SU-DHL-6 (cell line): Measurements from ENCODE around the gene COL4A2.

Experiments
- H2AFZ ChIP-seq: fragments of 200-600 bp; sonication (generic); 2 replicates; pipeline ENCODE4 v1.6.1; 2014; ENCODE audit warnings: low read depth, mild to moderate bottlenecking, moderate library complexity, mixed read lengths, antibody characterized with exemption, low read length; ENCODE audit not compliant: severe bottlenecking
- H3F3A ChIP-seq: fragments of 200-600 bp; shearing (Covaris generic); 2 replicates; pipeline ENCODE4 v1.6.0; 2016; ENCODE audit warnings: antibody characterized with exemption, mild to moderate bottlenecking; ENCODE audit not compliant: insufficient read depth
- H3K27ac ChIP-seq: fragments of 200-600 bp; sonication (generic); 2 replicates; pipeline ENCODE4 v1.5.1; 2016; ENCODE audit warnings: low read depth, mild to moderate bottlenecking, low read length, moderate library complexity, mixed read lengths
- H3K27me3 ChIP-seq: fragments of 200-600 bp; sonication (generic), shearing (Covaris generic); 2 replicates; pipeline ENCODE4 v1.6.0; 2014; ENCODE audit warnings: mild to moderate bottlenecking, low read length
- H3K36me3 ChIP-seq: fragments of 200-600 bp; sonication (generic); 2 replicates; pipeline ENCODE4 v1.6.1; 2014; ENCODE audit warnings: mild to moderate bottlenecking, low read length, mixed read lengths
- H3K4me2 ChIP-seq: fragments of 300-600, 200-600 bp; shearing (Covaris generic), sonication (generic); 2 replicates; pipeline ENCODE4 v1.6.0; 2014; ENCODE audit warnings: low read length, low read depth, mild to moderate bottlenecking; ENCODE audit not compliant: poor library complexity, severe bottlenecking
- H3K4me3 ChIP-seq: fragments of 200-600 bp; sonication (generic); 2 replicates; pipeline ENCODE4 v1.5.1; 2014; ENCODE audit warnings: antibody characterized with exemption, low read length, mild to moderate bottlenecking, mixed read lengths; ENCODE audit not compliant: insufficient read depth, poor library complexity, severe bottlenecking
- H3K79me2 ChIP-seq: fragments of 200-600 bp; sonication (generic); 2 replicates; pipeline ENCODE4 v1.6.1; 2014; ENCODE audit warnings: mild to moderate bottlenecking, low read length, moderate library complexity; ENCODE audit not compliant: insufficient read depth
- H3K9ac ChIP-seq: fragments of 200-600 bp; sonication (generic); 2 replicates; pipeline ENCODE4 v1.7.0; 2014; ENCODE audit warnings: mild to moderate bottlenecking, low read length
- H3K9me2 ChIP-seq: fragments of 200-600 bp; sonication (generic); replicated peaks from 2 replicates; pipeline ENCODE4 v1.6.1; 2014; ENCODE audit warnings: low read length; ENCODE audit not compliant: insufficient read depth
- H3K9me3 ChIP-seq: fragments of 200-600 bp; sonication (generic); 2 replicates; pipeline ENCODE4 v1.6.1; 2014; ENCODE audit warnings: low read length, mixed read lengths; ENCODE audit not compliant: insufficient read depth
- H4K20me1 ChIP-seq: fragments of 200-600 bp; sonication (generic); 2 replicates; pipeline ENCODE4 v1.6.1; 2014; ENCODE audit warnings: low read depth, mild to moderate bottlenecking, antibody characterized with exemption, low read length, moderate library complexity, mixed read lengths
- EZH2phosphoT487 ChIP-seq: fragments of 200-600 bp; sonication (generic), shearing (Covaris generic); conservative IDR thresholded peaks from 2 replicates; pipeline ENCODE4 v1.6.1; 2018; ENCODE audit warnings: mild to moderate bottlenecking, antibody characterized with exemption, low read length, moderate library complexity, mixed read lengths
- TF ChIP-seq, protein P1 (sequence below): fragments of 200-600 bp; sonication (generic); IDR thresholded peaks from one replicate; pipeline ENCODE4 v1.5.1; 2017; ENCODE audit warnings: antibody characterized with exemption, mild to moderate bottlenecking, low read length, moderate library complexity; ENCODE audit not compliant: insufficient read depth, poor library complexity, severe bottlenecking

The COL4A2 gene

GRCh38 chr13:110444226-110444653 is 137.2 kb downstream of the COL4A2 start:
- no peak overlapping the region for H3K27ac ChIP-seq
- TF ChIP-seq EZH2phosphoT487 = no peak
- TF ChIP-seq, protein P1, sequence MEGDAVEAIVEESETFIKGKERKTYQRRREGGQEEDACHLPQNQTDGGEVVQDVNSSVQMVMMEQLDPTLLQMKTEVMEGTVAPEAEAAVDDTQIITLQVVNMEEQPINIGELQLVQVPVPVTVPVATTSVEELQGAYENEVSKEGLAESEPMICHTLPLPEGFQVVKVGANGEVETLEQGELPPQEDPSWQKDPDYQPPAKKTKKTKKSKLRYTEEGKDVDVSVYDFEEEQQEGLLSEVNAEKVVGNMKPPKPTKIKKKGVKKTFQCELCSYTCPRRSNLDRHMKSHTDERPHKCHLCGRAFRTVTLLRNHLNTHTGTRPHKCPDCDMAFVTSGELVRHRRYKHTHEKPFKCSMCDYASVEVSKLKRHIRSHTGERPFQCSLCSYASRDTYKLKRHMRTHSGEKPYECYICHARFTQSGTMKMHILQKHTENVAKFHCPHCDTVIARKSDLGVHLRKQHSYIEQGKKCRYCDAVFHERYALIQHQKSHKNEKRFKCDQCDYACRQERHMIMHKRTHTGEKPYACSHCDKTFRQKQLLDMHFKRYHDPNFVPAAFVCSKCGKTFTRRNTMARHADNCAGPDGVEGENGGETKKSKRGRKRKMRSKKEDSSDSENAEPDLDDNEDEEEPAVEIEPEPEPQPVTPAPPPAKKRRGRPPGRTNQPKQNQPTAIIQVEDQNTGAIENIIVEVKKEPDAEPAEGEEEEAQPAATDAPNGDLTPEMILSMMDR = no peak
- H3K9me3 ChIP-seq = no peaks in the 10 kb centered on the region
- H2AFZ ChIP-seq = no peak overlapping the region
- no peaks in the 10 kb centered on the region for H3F3A ChIP-seq
- no peaks in the 10 kb centered on the region for H3K9me2 ChIP-seq
- H3K36me3 ChIP-seq = no peaks in the 10 kb centered on the region
- H3K79me2 ChIP-seq = no peaks in the 10 kb centered on the region
- no peak overlapping the region for H3K4me2 ChIP-seq
- no peak overlapping the region for H3K9ac ChIP-seq
- no peaks in the 10 kb centered on the region for H3K27me3 ChIP-seq
- H4K20me1 ChIP-seq = no peaks in the 10 kb centered on the region
- H3K4me3 ChIP-seq = no peak overlapping the region

DNA sequence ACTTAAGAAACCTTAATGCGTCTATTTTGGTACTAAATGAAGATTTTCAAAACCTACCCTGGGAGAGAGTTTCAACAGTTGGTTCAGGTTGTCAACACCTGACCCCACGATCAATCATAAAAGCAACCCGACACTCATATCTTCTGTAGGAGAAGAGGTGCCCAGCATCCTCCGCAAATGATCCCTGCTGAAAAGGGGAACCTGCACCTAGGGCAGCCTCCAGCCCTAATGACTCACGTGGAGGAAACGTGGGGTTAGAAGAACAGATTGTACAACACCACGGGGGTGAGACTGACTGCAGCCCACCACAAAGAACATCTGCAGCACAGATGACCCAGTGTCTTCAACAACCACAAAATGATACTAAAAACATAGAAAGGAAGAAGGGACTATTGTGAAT is 138.1 kb downstream of the COL4A2 start:
- H3K27ac ChIP-seq = no peak overlapping the region

GRCh38 chr13:110445722-110446574 is 138.9 kb downstream of the COL4A2 start:
- H3K9ac ChIP-seq = no peak overlapping the region
- H3K9me2 ChIP-seq = no peaks in the 10 kb centered on the region
- no peak for TF ChIP-seq EZH2phosphoT487
- TF ChIP-seq, protein P1 = no peak
- no peaks in the 10 kb centered on the region for H3K36me3 ChIP-seq
- no peak overlapping the region for H3K4me2 ChIP-seq
- no peaks in the 10 kb centered on the region for H3K79me2 ChIP-seq
- H2AFZ ChIP-seq = no peak overlapping the region
- no peak overlapping the region for H3K27ac ChIP-seq
- no peak overlapping the region for H3K4me3 ChIP-seq
- no peaks in the 10 kb centered on the region for H3F3A ChIP-seq
- no peaks in the 10 kb centered on the region for H4K20me1 ChIP-seq
- H3K27me3 ChIP-seq = no peaks in the 10 kb centered on the region
- no peaks in the 10 kb centered on the region for H3K9me3 ChIP-seq

More for the DNA sequence above, 138.1 kb downstream of the COL4A2 start:
- H3K9me2 ChIP-seq = no peaks in the 10 kb centered on the region
- H3K4me2 ChIP-seq = no peak overlapping the region
- no peaks in the 10 kb centered on the region for H3K79me2 ChIP-seq
- H3K9ac ChIP-seq = no peak overlapping the region
- no peaks in the 10 kb centered on the region for H4K20me1 ChIP-seq
- no peaks in the 10 kb centered on the region for H3K9me3 ChIP-seq
- H2AFZ ChIP-seq = no peak overlapping the region
- H3F3A ChIP-seq = no peaks in the 10 kb centered on the region
- no peak overlapping the region for H3K4me3 ChIP-seq
- no peak for TF ChIP-seq EZH2phosphoT487
- H3K27me3 ChIP-seq = no peaks in the 10 kb centered on the region
- no peaks in the 10 kb centered on the region for H3K36me3 ChIP-seq

- Histone ChIP-seq H3K4me3 (no peak overlapping the region), H3K27ac (no peak overlapping the region), H3K27me3 (no peaks in the 10 kb centered on the region), H3K79me2 (no peaks in the 10 kb centered on the region), H3K36me3 (no peaks in the 10 kb centered on the region), H3K9me3 (no peaks in the 10 kb centered on the region), H3K4me2 (no peak overlapping the region), H3F3A (no peaks in the 10 kb centered on the region), H3K9me2 (no peaks in the 10 kb centered on the region), H3K9ac (no peak overlapping the region), H4K20me1 (no peaks in the 10 kb centered on the region), H2AFZ (no peak overlapping the region)
- TF ChIP-seq, protein P1 = no peak
- TF ChIP-seq EZH2phosphoT487 = no peak
Observed at GRCh38 chr13:110446575-110446890, 139.4 kb downstream of the COL4A2 start.
